Uterus (tissue), 2 donors: ENCODE results near the gene SAE1.

Source experiments
- POLR2A ChIP-seq, 2 donors: fragments of 450-650 bp; IDR thresholded peaks; one replicate each; pipeline ENCODE4 v1.6.1; 2016; ENCODE audit warnings: antibody characterized with exemption in 2 of 2, mild to moderate bottlenecking in 1 of 2, moderate library complexity in 1 of 2
- TF ChIP-seq, protein P1 (sequence below), 4 experiments: fragments of 200-600 bp in 2 of 4; fragments of 450-650 bp in 2 of 4; sonication (generic) in 2 of 4; IDR thresholded peaks; one replicate each; pipeline ENCODE4 v1.5.1; 2016 to 2019; ENCODE audit warnings: antibody characterized with exemption in 4 of 4, mild to moderate bottlenecking in 2 of 4, moderate library complexity in 1 of 4

- TF ChIP-seq, protein P1, sequence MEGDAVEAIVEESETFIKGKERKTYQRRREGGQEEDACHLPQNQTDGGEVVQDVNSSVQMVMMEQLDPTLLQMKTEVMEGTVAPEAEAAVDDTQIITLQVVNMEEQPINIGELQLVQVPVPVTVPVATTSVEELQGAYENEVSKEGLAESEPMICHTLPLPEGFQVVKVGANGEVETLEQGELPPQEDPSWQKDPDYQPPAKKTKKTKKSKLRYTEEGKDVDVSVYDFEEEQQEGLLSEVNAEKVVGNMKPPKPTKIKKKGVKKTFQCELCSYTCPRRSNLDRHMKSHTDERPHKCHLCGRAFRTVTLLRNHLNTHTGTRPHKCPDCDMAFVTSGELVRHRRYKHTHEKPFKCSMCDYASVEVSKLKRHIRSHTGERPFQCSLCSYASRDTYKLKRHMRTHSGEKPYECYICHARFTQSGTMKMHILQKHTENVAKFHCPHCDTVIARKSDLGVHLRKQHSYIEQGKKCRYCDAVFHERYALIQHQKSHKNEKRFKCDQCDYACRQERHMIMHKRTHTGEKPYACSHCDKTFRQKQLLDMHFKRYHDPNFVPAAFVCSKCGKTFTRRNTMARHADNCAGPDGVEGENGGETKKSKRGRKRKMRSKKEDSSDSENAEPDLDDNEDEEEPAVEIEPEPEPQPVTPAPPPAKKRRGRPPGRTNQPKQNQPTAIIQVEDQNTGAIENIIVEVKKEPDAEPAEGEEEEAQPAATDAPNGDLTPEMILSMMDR (IDR thresholded peaks at IDR 0.05): no peak
- TF ChIP-seq POLR2A (IDR thresholded peaks at IDR 0.05): no peak
Measured at GRCh38 chr19:47179653-47180310, 49.1 kb downstream of the SAE1 start.
